ENCODE results near the gene PIF1. TPM values are rescaled to one million over a fixed set of nuclear protein-coding genes. Genes with fewer than 3 reads are reported as not detected.

The PIF1 gene
- total and polyA plus RNA-seq, 8 donors = 0.46 to 58.8 (median 2.4) TPM

GRCh38 chr15:64843991-64844390, 18.5 kb upstream of the PIF1 start:
- intact Hi-C loops (cut with DNase I; ENCODE audit: low total_unique reads) = no loop called here
- no peak for DNase-seq
- H3K4me1 ChIP-seq = peaks cover 27 to 74% (median 58%) of the 10 kb centered on the region in 4 donors
- peak overlapping the region; percentile 12 to 98 (median 95) for H3K27ac ChIP-seq
- H3K9me3 ChIP-seq = no peaks in the 10 kb centered on the region
- H3K36me3 ChIP-seq = peaks cover 7 to 21% (median 9%) of the 10 kb centered on the region in 4 donors
- H3K4me3 ChIP-seq = peak overlapping the region; percentile 77 to 96 (median 94)
- WGBS, 5 donors = 56 to 71% (median 63%) methylated on average over 4 of the region's 4 CpGs
- no peaks in the 10 kb centered on the region for H3K27me3 ChIP-seq
- TF ChIP-seq POLR2A (IDR thresholded peaks at IDR 0.05) (no peak), POLR2AphosphoS5 (IDR thresholded peaks at IDR 0.05) (no peak), EP300 (IDR thresholded peaks at IDR 0.05) (no peak)
- TF ChIP-seq, protein P1, sequence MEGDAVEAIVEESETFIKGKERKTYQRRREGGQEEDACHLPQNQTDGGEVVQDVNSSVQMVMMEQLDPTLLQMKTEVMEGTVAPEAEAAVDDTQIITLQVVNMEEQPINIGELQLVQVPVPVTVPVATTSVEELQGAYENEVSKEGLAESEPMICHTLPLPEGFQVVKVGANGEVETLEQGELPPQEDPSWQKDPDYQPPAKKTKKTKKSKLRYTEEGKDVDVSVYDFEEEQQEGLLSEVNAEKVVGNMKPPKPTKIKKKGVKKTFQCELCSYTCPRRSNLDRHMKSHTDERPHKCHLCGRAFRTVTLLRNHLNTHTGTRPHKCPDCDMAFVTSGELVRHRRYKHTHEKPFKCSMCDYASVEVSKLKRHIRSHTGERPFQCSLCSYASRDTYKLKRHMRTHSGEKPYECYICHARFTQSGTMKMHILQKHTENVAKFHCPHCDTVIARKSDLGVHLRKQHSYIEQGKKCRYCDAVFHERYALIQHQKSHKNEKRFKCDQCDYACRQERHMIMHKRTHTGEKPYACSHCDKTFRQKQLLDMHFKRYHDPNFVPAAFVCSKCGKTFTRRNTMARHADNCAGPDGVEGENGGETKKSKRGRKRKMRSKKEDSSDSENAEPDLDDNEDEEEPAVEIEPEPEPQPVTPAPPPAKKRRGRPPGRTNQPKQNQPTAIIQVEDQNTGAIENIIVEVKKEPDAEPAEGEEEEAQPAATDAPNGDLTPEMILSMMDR (IDR thresholded peaks at IDR 0.05) = no peak

DNA sequence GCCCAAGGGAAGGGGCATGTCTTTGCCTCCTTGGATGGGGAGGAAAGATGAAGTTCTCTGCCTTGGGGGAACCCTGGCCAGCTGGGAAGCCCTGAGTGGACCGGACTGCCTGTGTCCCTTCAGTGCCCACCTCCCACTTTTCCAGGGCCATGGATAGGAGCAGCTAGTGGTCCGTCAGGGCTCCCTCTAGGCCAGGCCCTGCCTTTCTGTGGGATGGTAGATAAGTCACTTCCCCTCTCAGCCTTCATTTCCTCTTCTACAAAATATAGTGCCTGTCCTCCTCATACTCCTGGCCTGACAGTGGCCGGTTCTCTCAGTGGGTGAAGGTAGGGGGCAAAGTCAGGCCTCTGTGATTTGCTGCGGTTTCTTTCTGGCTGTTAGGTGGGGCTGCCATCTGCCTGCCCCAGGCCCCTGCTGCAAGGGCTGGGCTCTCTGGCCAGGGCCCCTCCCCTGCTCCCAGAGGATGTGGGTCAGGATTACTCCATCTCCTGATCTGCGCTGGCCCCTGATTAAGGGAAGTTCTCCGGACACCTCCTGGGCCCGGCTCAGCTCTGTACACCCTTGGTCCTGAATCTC, 17.6 kb upstream of the PIF1 start:
- 32 to 59% (median 52%) methylated on average over 7 of the region's 7 CpGs for WGBS, 5 donors
- no peaks in the 10 kb centered on the region for H3K9me3 ChIP-seq
- no peak for DNase-seq
- H3K4me3 ChIP-seq = peak overlapping the region; percentile 77 to 96 (median 94)
- TF ChIP-seq EP300 (IDR thresholded peaks at IDR 0.05) (no peak), POLR2AphosphoS5 (IDR thresholded peaks at IDR 0.05) (no peak), POLR2A (IDR thresholded peaks at IDR 0.05) (no peak)
- TF ChIP-seq, protein P1 (IDR thresholded peaks at IDR 0.05) = no peak
- H3K4me1 ChIP-seq = peaks cover 26 to 68% (median 56%) of the 10 kb centered on the region in 4 donors
- peaks cover 0 to 12% (median 2%) of the 10 kb centered on the region in 4 donors for H3K36me3 ChIP-seq
- no peaks in the 10 kb centered on the region for H3K27me3 ChIP-seq
- peak overlapping the region; percentile 84 to 98 (median 95) for H3K27ac ChIP-seq
- intact Hi-C loops (cut with DNase I; ENCODE audit: low total_unique reads) = no loop called here

GRCh38 chr15:64842096-64842939, 16.9 kb upstream of the PIF1 start:
- Histone ChIP-seq H3K27ac (peak overlapping the region; percentile 84 to 98 (median 95)), H3K4me1 (peaks cover 20 to 61% (median 51%) of the 10 kb centered on the region in 4 donors), H3K9me3 (no peaks in the 10 kb centered on the region), H3K36me3 (peaks cover 0 to 7% (median 0%) of the 10 kb centered on the region in 4 donors), H3K27me3 (no peaks in the 10 kb centered on the region), H3K4me3 (peak overlapping the region; percentile 77 to 96 (median 94))
- 8 to 44% (median 18%) methylated on average over 8 to 26 of the region's 26 CpGs for whole genome bisulfite sequencing, 5 donors
- TF ChIP-seq POLR2AphosphoS5 (IDR thresholded peaks at IDR 0.05) (no peak), EP300 (IDR thresholded peaks at IDR 0.05) (no peak)
- no peak for DNase-seq
- intact Hi-C loops (cut with DNase I; ENCODE audit: low total_unique reads) = no loop called here

DNA sequence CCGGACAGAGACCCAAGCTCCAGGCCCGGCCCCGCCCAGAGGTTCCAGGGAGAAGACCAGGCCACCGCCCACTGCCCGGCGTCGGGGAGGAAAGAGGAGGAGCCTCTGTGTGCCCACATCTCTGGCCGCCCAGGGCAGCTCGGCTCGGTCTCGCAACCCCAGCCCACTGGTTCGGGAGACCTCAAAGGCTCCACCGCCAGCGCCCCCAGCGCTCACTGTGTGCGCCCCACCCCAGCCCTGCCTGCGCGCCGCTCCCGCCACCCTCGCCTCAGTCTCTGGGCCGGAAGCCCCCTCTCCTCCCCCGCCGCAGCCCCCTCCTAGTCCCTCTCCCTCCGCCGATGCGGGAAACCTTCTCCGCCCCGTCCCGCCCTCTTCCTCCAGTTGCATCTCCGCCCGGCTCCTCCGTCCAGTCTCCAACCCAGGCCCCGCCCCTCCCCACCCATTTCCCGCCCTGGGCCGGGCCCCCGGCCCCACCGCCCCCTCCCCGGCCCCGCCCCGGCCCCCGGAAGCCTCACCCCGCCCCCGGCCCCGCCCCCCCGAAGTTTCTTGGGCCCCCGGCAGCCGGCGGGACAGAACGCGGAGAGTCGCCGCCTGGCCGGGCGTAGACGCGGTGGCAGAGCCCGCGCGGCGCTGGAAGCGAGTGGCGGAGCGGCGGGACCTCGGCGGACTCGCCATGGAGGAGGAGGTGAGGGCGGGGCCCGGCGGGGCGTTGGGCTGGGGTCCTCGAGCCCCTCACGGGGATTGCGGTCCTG, 16.1 kb upstream of the PIF1 start, which contains the start of gene PLEKHO2:
PLEKHO2 (plus strand) TSS at position 572 of the 752 bp plus-strand sequence; CDS start at position 674, 102 bp downstream.
- intact Hi-C loops (cut with DNase I; ENCODE audit: low total_unique reads) = no loop called here
- H3K27ac ChIP-seq = peak within 1 kb of the TSS; percentile 84 to 98 (median 95)
- TF ChIP-seq, protein P1 (IDR thresholded peaks at IDR 0.05) = peak in 1 of 7 experiments; percentile 8
- TF ChIP-seq POLR2AphosphoS5 (IDR thresholded peaks at IDR 0.05) (peak; percentile 80 to 96 (median 95)), POLR2A (IDR thresholded peaks at IDR 0.05) (peak in 1 of 4 donors; percentile 26), EP300 (IDR thresholded peaks at IDR 0.05) (no peak)
- WGBS, 5 donors = 0 to 3% (median 1%) methylated on average over 17 to 73 of the region's 75 CpGs
- peaks cover 20 to 57% (median 44%) of the 10 kb centered on the region in 4 donors for H3K4me1 ChIP-seq
- no peaks in the 10 kb centered on the region for H3K9me3 ChIP-seq
- H3K4me3 ChIP-seq = peak within 1 kb of the TSS; percentile 77 to 96 (median 94)
- no peaks in the 10 kb centered on the region for H3K27me3 ChIP-seq
- DNase-seq = peak; percentile 93 to 98
- peaks cover 0 to 3% (median 0%) of the 10 kb centered on the region in 4 donors for H3K36me3 ChIP-seq
